Central memory CD8-positive, alpha-beta T cell (primary cell): ENCODE results near the gene USP48.

ENCODE experiments used
- ATAC-seq: fragments of 150-1000 bp; cut with Tn5 transposase; replicated peaks from 2 replicates; pipeline ENCODE4 v1.10.0; 2022; ENCODE audit warnings: mild to moderate bottlenecking, moderate FRiP score, moderate number of reproducible peaks; ENCODE audit not compliant: poor library complexity, severe bottlenecking; ENCODE audit errors: extremely low read depth
- DNase-seq, 2 donors: peaks; one replicate each; pipeline ENCODE4 v3.0.0; 2021; ENCODE audit warnings: low spot score in 2 of 2
- H3K27ac Mint-ChIP-seq: one replicate; pipeline ENCODE4 v1.8.0; 2022; ENCODE audit warnings: low read depth, mild to moderate bottlenecking, moderate library complexity, mixed read lengths
- H3K27me3 Mint-ChIP-seq: one replicate; pipeline ENCODE4 v1.8.0; 2022; ENCODE audit warnings: mixed read lengths
- H3K36me3 Mint-ChIP-seq: one replicate; pipeline ENCODE4 v1.8.0; 2022; ENCODE audit warnings: mild to moderate bottlenecking, moderate library complexity, mixed read lengths; ENCODE audit not compliant: insufficient read depth
- H3K4me1 Mint-ChIP-seq: one replicate; pipeline ENCODE4 v1.8.0; 2022; ENCODE audit warnings: mixed read lengths
- H3K4me3 Mint-ChIP-seq: one replicate; pipeline ENCODE4 v1.8.0; 2022; ENCODE audit warnings: mild to moderate bottlenecking, moderate library complexity, mixed read lengths
- H3K9me3 Mint-ChIP-seq: one replicate; pipeline ENCODE4 v1.8.0; 2022; ENCODE audit warnings: mixed read lengths

USP48 gene

DNA sequence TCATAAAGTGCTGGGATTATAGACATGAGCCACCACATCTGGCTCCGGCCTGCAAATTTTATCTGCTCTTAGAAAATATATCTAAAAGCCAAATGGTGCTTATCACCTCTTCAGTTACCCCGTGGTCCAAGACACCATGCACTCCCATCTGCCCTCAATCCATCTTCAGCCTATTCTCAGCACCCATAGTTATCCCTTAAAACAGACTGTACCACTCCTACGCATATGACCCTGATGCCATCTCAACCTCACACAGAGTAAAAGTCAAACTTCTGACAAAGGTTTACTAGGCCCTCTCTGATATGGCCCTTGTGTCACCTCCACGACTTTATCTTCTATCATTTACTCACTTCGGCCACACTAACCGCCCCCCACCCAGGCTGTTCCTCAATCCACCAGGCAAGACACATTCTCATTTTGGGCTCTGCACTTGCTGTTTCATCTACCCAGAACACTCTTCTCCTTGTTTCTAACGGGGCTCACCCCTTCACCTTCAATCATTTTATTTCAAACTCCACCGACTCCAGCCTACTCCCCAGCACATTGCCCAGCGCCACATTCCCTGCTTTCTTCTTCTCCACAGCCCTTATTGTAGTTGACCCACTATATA is 33.0 kb downstream of the USP48 start:
- DNase-seq (no peak), ATAC-seq (no peak)
- no peak overlapping the region for H3K4me3 Mint-ChIP-seq
- H3K27ac Mint-ChIP-seq, result peak overlapping the region; percentile 64
- no peaks in the 10 kb centered on the region for H3K9me3 Mint-ChIP-seq
- H3K27me3 Mint-ChIP-seq, result no peaks in the 10 kb centered on the region
- H3K4me1 Mint-ChIP-seq, result peaks cover 8% of the 10 kb centered on the region
- peaks cover 51% of the 10 kb centered on the region for H3K36me3 Mint-ChIP-seq

DNA sequence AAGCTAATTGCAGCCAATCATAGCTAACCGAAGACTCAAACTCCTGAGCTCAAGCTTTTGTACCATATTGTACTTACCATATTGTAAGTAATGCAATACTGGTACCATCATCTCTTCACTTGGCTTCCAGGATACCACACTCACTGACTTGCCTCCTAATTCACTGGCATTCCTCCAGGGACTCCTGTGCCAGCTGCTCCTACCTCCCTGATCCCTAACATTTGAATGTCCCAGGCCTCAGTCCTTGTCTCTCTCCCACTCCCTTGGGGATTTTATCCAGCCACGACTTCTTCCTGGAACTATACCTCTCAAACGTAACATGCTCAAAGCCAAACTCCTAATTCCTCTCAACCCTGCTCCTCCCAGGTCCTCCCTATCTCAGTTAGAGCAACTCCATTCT is 33.8 kb downstream of the USP48 start:
- H3K9me3 Mint-ChIP-seq, result no peaks in the 10 kb centered on the region
- peaks cover 8% of the 10 kb centered on the region for H3K4me1 Mint-ChIP-seq
- H3K4me3 Mint-ChIP-seq, result no peak overlapping the region
- DNase-seq, result no peak
- H3K36me3 Mint-ChIP-seq, result peaks cover 49% of the 10 kb centered on the region
- no peaks in the 10 kb centered on the region for H3K27me3 Mint-ChIP-seq
- no peak overlapping the region for H3K27ac Mint-ChIP-seq
- no peak for ATAC-seq

DNA sequence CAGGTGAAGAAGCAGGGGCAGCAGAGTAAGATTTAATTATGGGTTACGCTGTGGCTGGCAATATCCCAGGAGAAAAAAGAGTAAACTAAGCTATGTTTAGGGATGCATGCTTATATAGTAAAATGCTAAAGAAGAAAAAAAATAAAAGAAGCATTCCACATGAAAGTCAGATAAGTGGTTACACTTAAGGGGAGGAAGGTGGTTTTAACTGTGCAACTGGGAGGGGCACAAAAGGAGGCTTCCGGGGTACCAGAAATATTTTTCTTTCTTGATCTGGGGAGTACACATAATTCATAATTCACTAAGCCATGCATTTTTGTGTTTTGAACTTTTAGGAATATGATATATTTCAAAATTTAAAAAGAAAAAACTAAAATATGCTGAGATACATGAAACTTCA is 39.5 kb downstream of the USP48 start:
- Mint-ChIP-seq H3K36me3 (peaks cover 30% of the 10 kb centered on the region), H3K27me3 (no peaks in the 10 kb centered on the region), H3K4me3 (no peak overlapping the region), H3K27ac (no peak overlapping the region), H3K4me1 (no peaks in the 10 kb centered on the region), H3K9me3 (no peaks in the 10 kb centered on the region)
- DNase-seq, result no peak
- no peak for ATAC-seq

GRCh38 chr1:21742578-21742977 is 40.4 kb downstream of the USP48 start:
- H3K36me3 Mint-ChIP-seq, result peaks cover 29% of the 10 kb centered on the region
- no peaks in the 10 kb centered on the region for H3K27me3 Mint-ChIP-seq
- H3K27ac Mint-ChIP-seq, result no peak overlapping the region
- ATAC-seq, result no peak
- H3K4me1 Mint-ChIP-seq, result no peaks in the 10 kb centered on the region
- H3K9me3 Mint-ChIP-seq, result no peaks in the 10 kb centered on the region
- no peak overlapping the region for H3K4me3 Mint-ChIP-seq
- no peak for DNase-seq

GRCh38 chr1:21741206-21741605 is 41.7 kb downstream of the USP48 start:
- ATAC-seq (no peak), DNase-seq (no peak)
- Mint-ChIP-seq H3K4me3 (no peak overlapping the region), H3K27me3 (no peaks in the 10 kb centered on the region), H3K4me1 (no peaks in the 10 kb centered on the region), H3K9me3 (no peaks in the 10 kb centered on the region), H3K36me3 (peaks cover 30% of the 10 kb centered on the region), H3K27ac (no peak overlapping the region)

GRCh38 chr1:21736876-21737275 is 46.1 kb downstream of the USP48 start:
- H3K27ac Mint-ChIP-seq, result no peak overlapping the region
- no peak overlapping the region for H3K4me3 Mint-ChIP-seq
- no peaks in the 10 kb centered on the region for H3K4me1 Mint-ChIP-seq
- no peaks in the 10 kb centered on the region for H3K9me3 Mint-ChIP-seq
- peaks cover 44% of the 10 kb centered on the region for H3K36me3 Mint-ChIP-seq
- DNase-seq (no peak), ATAC-seq (no peak)
- H3K27me3 Mint-ChIP-seq, result no peaks in the 10 kb centered on the region

GRCh38 chr1:21736011-21736410 is 46.9 kb downstream of the USP48 start:
- Mint-ChIP-seq H3K4me1 (no peaks in the 10 kb centered on the region), H3K9me3 (no peaks in the 10 kb centered on the region), H3K27ac (no peak overlapping the region), H3K27me3 (no peaks in the 10 kb centered on the region), H3K4me3 (no peak overlapping the region), H3K36me3 (peaks cover 46% of the 10 kb centered on the region)
- DNase-seq, result no peak
- ATAC-seq, result no peak

DNA sequence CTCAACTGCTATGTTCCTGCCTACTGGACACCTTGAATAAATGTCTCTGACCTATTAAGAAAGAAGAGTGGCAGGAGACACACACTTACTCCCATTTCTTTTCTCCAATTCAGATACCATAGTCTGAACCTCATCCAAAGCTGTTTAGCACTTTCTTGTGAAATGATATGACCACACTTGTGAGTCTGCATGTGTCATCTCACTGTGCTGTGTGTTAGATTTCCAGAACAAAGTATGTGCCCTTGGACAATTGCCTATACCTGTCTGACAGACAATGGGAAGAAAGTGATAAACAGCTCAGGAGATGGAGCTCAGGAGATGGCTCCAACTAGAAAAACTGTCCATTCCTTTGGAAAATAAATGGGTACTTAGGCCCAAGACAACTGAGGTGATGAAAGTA is 48.4 kb downstream of the USP48 start:
- DNase-seq (no peak), ATAC-seq (no peak)
- H3K9me3 Mint-ChIP-seq, result no peaks in the 10 kb centered on the region
- no peak overlapping the region for H3K27ac Mint-ChIP-seq
- H3K27me3 Mint-ChIP-seq, result no peaks in the 10 kb centered on the region
- no peak overlapping the region for H3K4me3 Mint-ChIP-seq
- H3K36me3 Mint-ChIP-seq, result peaks cover 44% of the 10 kb centered on the region
- no peaks in the 10 kb centered on the region for H3K4me1 Mint-ChIP-seq

DNA sequence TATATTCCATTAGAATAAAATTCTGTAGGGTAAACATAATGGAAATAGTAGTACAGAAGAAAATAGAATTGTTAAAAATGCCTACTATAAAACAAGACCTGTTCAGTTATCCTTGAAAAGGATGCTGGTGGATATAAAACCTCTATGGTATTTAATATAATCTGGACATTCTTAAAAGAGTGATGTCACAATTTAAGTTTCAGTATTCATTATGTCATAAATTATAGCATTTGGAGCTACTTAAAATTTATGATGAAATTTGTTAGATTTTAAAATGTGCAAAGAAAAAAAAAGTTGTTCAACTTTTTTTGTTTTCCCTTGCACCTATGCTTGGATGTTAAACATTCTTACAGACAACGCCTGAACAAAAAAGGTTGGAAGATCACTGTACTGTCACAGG is 50.3 kb downstream of the USP48 start:
- H3K9me3 Mint-ChIP-seq, result no peaks in the 10 kb centered on the region
- no peaks in the 10 kb centered on the region for H3K4me1 Mint-ChIP-seq
- no peaks in the 10 kb centered on the region for H3K27me3 Mint-ChIP-seq
- peaks cover 53% of the 10 kb centered on the region for H3K36me3 Mint-ChIP-seq
- H3K4me3 Mint-ChIP-seq, result no peak overlapping the region
- ATAC-seq, result no peak
- H3K27ac Mint-ChIP-seq, result no peak overlapping the region
- DNase-seq, result no peak

GRCh38 chr1:21725748-21726392 is 57.1 kb downstream of the USP48 start:
- H3K27ac Mint-ChIP-seq, result no peak overlapping the region
- peaks cover 33% of the 10 kb centered on the region for H3K36me3 Mint-ChIP-seq
- no peak overlapping the region for H3K4me3 Mint-ChIP-seq
- no peak for DNase-seq
- H3K9me3 Mint-ChIP-seq, result no peaks in the 10 kb centered on the region
- ATAC-seq, result no peak
- H3K4me1 Mint-ChIP-seq, result no peaks in the 10 kb centered on the region
- H3K27me3 Mint-ChIP-seq, result no peaks in the 10 kb centered on the region

DNA sequence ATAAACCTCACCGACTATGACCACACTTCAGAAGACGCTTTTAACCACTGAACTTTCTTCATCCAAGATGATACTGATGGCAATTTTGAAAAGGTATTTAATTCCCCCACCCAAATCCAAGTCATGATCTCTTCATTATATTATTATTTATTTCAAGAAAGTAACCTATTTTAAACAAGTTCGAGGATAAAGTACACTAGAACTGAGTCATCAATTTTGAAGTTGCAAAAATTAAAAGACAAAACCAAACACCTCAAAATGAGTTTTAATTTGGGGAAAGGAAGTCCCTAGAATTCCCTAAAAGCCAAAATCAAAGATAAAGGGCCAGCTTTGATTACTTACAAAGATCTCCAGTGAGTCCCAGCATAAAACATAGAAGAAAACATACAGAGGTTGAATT is 58.4 kb downstream of the USP48 start:
- Mint-ChIP-seq H3K27ac (peak overlapping the region; percentile 64), H3K4me3 (no peak overlapping the region), H3K27me3 (no peaks in the 10 kb centered on the region), H3K36me3 (peaks cover 41% of the 10 kb centered on the region), H3K9me3 (no peaks in the 10 kb centered on the region), H3K4me1 (no peaks in the 10 kb centered on the region)
- DNase-seq, result no peak
- no peak for ATAC-seq

- Mint-ChIP-seq H3K9me3 (no peaks in the 10 kb centered on the region), H3K4me1 (no peaks in the 10 kb centered on the region), H3K36me3 (peaks cover 43% of the 10 kb centered on the region), H3K27ac (peak overlapping the region; percentile 64), H3K27me3 (no peaks in the 10 kb centered on the region), H3K4me3 (no peak overlapping the region)
- DNase-seq (no peak), ATAC-seq (no peak)
Observed at GRCh38 chr1:21724098-21724497, 58.9 kb downstream of the USP48 start.

- no peak for ATAC-seq
- H3K9me3 Mint-ChIP-seq, result no peaks in the 10 kb centered on the region
- no peaks in the 10 kb centered on the region for H3K27me3 Mint-ChIP-seq
- H3K4me1 Mint-ChIP-seq, result no peaks in the 10 kb centered on the region
- H3K4me3 Mint-ChIP-seq, result no peak overlapping the region
- DNase-seq, result no peak
- H3K36me3 Mint-ChIP-seq, result peaks cover 47% of the 10 kb centered on the region
- peak overlapping the region; percentile 83 for H3K27ac Mint-ChIP-seq
Observed at GRCh38 chr1:21721295-21721985, 61.5 kb downstream of the USP48 start.
